Measurements from ENCODE around the gene MBNL1. TPM values are rescaled to one million over a fixed set of nuclear protein-coding genes. Genes with fewer than 3 reads are reported as not detected.

Gene MBNL1
- total RNA-seq, 1 donor from 2014 or later: 69.4 TPM

DNA sequence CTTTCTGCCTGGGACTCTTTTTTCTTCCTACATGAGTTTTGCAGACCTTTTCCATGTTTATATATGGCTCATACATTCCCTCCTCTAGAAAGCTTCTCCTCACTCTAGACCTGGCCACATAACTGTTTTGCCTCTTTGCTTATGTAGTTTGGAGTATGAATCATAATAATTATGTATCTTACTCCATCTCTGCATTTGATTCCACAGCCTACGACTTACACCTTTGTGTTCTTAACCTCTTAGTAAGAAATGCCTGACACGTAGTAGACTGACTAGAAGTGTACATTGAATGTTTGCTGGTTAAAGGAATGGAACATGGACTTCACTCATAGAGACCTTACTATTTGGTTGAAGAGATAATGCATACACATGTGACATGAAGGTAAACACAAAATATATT, 56.4 kb downstream of the MBNL1 start:
- peaks cover 14% of the 10 kb centered on the region for H3K36me3 Mint-ChIP-seq
- H3K27me3 Mint-ChIP-seq: no peaks in the 10 kb centered on the region
- no peak overlapping the region for H3K4me3 Mint-ChIP-seq
- TF ChIP-seq, protein P1, sequence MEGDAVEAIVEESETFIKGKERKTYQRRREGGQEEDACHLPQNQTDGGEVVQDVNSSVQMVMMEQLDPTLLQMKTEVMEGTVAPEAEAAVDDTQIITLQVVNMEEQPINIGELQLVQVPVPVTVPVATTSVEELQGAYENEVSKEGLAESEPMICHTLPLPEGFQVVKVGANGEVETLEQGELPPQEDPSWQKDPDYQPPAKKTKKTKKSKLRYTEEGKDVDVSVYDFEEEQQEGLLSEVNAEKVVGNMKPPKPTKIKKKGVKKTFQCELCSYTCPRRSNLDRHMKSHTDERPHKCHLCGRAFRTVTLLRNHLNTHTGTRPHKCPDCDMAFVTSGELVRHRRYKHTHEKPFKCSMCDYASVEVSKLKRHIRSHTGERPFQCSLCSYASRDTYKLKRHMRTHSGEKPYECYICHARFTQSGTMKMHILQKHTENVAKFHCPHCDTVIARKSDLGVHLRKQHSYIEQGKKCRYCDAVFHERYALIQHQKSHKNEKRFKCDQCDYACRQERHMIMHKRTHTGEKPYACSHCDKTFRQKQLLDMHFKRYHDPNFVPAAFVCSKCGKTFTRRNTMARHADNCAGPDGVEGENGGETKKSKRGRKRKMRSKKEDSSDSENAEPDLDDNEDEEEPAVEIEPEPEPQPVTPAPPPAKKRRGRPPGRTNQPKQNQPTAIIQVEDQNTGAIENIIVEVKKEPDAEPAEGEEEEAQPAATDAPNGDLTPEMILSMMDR (conservative IDR thresholded peaks at IDR 0.05): no peak
- H3K9me3 Mint-ChIP-seq: no peaks in the 10 kb centered on the region
- DNase-seq (ENCODE audit: extremely low spot score, unreplicated experiment): no peak
- peaks cover 19% of the 10 kb centered on the region for H3K4me1 Mint-ChIP-seq (ENCODE audit: unreplicated experiment)
- no peak overlapping the region for H3K27ac Mint-ChIP-seq

DNA sequence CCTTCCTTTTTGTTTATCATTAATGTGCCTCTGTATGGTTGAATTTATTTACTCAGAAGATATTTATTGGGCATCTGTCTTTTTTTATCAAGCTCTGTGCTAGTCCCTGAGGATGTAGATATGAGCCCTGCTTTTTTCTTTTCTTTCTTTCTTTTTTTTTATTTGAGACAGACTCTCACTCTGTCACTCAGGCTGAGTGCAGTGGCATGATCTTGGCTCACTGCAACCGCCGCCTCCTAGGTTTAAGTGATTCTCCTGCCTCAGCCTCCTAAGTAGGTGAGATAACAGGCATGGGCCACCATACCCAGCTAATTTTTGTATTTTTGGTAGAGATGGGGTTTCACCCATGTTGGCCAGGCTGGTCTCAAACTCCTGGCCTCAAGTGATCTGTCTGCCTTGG, 58.5 kb downstream of the MBNL1 start:
- Mint-ChIP-seq H3K36me3 (peaks cover 14% of the 10 kb centered on the region), H3K9me3 (no peaks in the 10 kb centered on the region), H3K4me1 (ENCODE audit: unreplicated experiment) (peaks cover 10% of the 10 kb centered on the region), H3K27ac (no peak overlapping the region), H3K27me3 (no peaks in the 10 kb centered on the region), H3K4me3 (no peak overlapping the region)
- no peak for DNase-seq (ENCODE audit: extremely low spot score, unreplicated experiment)
- TF ChIP-seq, protein P1 (conservative IDR thresholded peaks at IDR 0.05): no peak

DNA sequence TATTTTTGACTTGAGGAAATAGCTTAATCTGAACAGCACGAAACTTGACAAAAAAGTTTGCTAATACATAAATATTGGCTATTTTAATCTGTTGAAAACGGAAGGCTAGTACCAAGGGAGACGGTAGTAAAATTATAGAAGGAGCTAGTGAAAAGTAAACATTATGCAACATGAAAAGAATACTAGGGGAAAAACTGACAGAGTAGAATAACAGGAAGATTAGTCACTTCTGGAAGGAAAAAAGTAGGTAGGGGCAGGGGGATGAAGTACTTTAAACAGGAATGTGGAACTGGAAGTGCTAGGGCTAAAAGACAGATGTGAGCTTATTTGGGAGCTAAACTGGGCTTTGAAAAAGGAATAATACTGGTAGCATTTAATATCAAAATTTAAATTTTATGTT, 60.1 kb downstream of the MBNL1 start:
- DNase-seq (ENCODE audit: extremely low spot score, unreplicated experiment): no peak

GRCh38 chr3:152330559-152330958, 61.8 kb downstream of the MBNL1 start:
- no peak overlapping the region for H3K4me3 Mint-ChIP-seq
- H3K27ac Mint-ChIP-seq: no peak overlapping the region
- no peak for DNase-seq (ENCODE audit: extremely low spot score, unreplicated experiment)
- peaks cover 9% of the 10 kb centered on the region for H3K36me3 Mint-ChIP-seq
- no peaks in the 10 kb centered on the region for H3K27me3 Mint-ChIP-seq
- H3K9me3 Mint-ChIP-seq: no peaks in the 10 kb centered on the region
- TF ChIP-seq, protein P1 (conservative IDR thresholded peaks at IDR 0.05): no peak
- H3K4me1 Mint-ChIP-seq (ENCODE audit: unreplicated experiment): peaks cover 10% of the 10 kb centered on the region

More for the DNA sequence above, 60.1 kb downstream of the MBNL1 start:
- Mint-ChIP-seq H3K27ac (no peak overlapping the region), H3K36me3 (peaks cover 10% of the 10 kb centered on the region), H3K4me3 (peak overlapping the region; percentile 0), H3K9me3 (no peaks in the 10 kb centered on the region), H3K27me3 (no peaks in the 10 kb centered on the region), H3K4me1 (ENCODE audit: unreplicated experiment) (peaks cover 10% of the 10 kb centered on the region)
- TF ChIP-seq, protein P1 (conservative IDR thresholded peaks at IDR 0.05): no peak

DNA sequence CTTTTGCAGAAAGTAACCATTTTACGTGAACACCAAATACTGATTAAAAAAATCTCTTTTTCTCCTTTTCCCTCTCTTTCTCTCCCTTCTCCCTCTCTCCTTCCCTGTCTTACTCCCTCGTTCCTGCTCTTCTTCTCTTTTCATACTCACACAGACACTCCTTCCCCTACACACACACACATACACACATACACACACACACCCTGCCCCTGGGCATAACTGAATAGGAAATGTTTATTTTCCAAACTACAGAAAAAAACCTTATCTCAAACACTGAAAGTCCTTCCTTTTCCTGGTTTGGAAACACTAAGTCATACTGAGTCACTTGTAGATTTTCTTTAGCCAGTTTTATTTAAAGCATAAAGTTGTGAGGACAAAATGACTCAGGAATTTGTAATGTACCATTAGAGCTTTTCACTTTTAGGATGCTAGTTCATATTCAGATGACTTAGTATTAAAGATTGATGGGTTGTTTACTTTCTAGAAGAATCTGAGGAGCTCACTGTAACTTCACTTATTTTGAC, 62.4 kb downstream of the MBNL1 start:
- Mint-ChIP-seq H3K27ac (peak overlapping the region; percentile 45), H3K27me3 (no peaks in the 10 kb centered on the region), H3K4me1 (ENCODE audit: unreplicated experiment) (peaks cover 10% of the 10 kb centered on the region), H3K4me3 (no peak overlapping the region), H3K9me3 (no peaks in the 10 kb centered on the region), H3K36me3 (peaks cover 5% of the 10 kb centered on the region)
- TF ChIP-seq, protein P1 (conservative IDR thresholded peaks at IDR 0.05): no peak
- no peak for DNase-seq (ENCODE audit: extremely low spot score, unreplicated experiment)

GRCh38 chr3:152331998-152332397, 63.3 kb downstream of the MBNL1 start:
- Mint-ChIP-seq H3K9me3 (no peaks in the 10 kb centered on the region), H3K27ac (no peak overlapping the region), H3K4me1 (ENCODE audit: unreplicated experiment) (peaks cover 10% of the 10 kb centered on the region), H3K27me3 (no peaks in the 10 kb centered on the region), H3K36me3 (peaks cover 5% of the 10 kb centered on the region), H3K4me3 (no peak overlapping the region)
- TF ChIP-seq, protein P1 (conservative IDR thresholded peaks at IDR 0.05): no peak
- DNase-seq (ENCODE audit: extremely low spot score, unreplicated experiment): no peak

Data from type B pancreatic cell (in vitro differentiated cells).